Fibroblast of the conjunctiva (primary cell): ENCODE measurements around the gene MARS1.
"Not testable (repeated sequence)": the region's sequence is repeated elsewhere in the genome, so short reads cannot be mapped to it uniquely, and the experiment has no call there.

ENCODE experiments used
- DNase-seq: peaks from one replicate; pipeline ENCODE4 v3.0.0-alpha.2; 2010; ENCODE audit warnings: low read depth

The MARS1 gene

GRCh38 chr12:57487597-57488401, at the start of gene MARS1:
MARS1 (plus strand) TSS chr12:57488068; CDS start chr12:57488091, 23 bp downstream.
- DNase-seq = peak; percentile 94

DNA sequence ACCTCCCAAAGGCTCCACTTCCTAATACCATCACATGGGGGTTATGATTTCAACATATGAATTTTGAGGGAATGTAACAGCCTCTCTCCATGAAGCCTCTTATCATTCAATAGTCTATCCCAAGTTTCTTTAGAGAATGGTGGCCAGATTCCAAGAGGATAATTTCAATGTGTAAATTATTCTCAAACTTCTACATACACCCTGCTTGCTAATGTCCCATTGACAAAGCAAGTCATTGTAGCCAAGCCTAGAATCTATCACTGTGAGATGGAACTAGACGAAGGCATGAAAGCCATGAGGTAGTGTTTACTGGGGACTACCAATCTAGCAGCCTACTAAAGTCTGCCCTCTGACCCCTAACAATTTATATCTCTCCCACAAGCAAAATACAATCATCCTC, 49.5 kb upstream of the MARS1 start:
- no peak for DNase-seq

GRCh38 chr12:57439762-57440266, 48.1 kb upstream of the MARS1 start:
- DNase-seq = no peak

GRCh38 chr12:57441393-57441792, 46.5 kb upstream of the MARS1 start:
- DNase-seq = not testable (repeated sequence)

DNA sequence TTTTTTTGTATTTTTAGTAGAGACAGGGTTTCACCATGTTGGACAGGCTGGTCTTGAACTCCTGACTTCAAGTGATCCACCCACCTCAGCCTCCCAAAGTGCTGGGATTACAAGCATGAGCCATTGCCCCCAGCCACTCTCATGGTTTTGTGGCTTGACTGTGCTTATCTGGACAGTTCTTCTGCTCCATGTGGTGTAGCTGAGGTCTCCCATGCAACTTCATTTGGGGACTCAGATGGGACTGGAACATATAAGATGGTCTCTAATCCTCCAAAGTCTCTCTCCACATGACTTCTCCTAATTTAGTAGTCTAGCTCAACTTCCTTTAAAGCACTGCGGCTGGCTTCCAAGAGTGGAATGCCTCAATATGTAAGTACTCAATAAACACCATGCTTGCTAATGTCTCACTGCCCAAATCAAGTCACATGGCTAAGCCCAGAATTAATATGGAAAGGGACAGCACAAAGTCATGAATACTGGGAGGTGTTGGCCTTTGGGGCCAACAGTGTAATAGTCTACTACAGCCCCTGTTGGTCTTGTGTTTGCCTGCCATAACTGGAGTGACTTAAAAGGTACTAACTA, 45.9 kb upstream of the MARS1 start:
- no peak for DNase-seq

GRCh38 chr12:57444337-57444736, 43.5 kb upstream of the MARS1 start:
- DNase-seq = not testable (repeated sequence)

DNA sequence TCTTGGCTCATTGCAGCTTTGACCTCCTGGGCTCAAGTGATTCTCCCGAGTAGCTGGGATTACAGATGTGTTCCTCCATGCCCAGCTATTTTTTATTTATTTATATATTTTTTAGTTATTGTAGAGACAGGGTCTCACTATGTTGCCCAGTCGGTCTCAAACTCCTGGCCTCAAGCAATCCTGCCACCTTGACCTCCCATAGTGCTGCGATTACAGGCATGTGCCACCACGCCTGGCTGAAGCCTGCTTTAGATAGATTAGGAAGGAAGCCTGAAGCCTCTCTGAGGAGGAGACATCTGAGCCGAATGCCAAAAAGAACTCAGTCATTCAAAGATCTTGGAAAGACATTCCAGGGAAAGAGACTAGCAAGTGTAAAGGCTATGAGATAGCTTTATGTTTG, 43.1 kb upstream of the MARS1 start:
- no peak for DNase-seq

DNA sequence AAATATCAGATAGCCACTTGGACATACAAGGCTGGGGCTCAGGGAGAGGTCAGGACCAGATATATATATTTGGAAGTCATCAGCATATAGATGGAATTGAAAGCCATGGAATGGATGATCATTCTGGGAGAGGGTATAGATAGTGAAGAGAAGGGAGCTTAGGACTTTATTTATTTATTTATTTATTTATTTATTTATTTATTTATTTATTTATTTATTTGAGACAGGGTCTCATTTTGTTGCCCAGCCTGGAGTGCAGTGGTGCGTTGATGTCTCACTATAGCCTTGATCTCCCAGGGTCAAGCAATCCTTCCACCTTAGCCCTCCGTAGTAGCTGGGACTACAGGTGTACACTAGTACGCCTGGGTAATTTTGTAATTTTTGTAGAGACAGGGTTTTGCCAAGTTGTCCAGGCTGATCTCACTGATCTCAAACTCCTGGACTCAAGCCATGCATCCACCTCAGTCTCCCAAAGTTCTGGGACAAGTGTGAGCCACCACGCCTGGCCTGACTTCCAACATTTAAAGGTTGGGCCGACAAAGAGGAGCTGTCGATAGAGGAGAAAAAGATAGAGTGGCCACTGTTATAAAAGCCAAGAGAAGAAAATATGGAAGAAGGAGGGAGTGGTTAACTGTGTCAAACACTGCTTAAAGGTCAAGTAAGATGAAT, 41.4 kb upstream of the MARS1 start:
- no peak for DNase-seq

- DNase-seq = no peak
Measured at GRCh38 chr12:57448669-57449068, 39.2 kb upstream of the MARS1 start.

DNA sequence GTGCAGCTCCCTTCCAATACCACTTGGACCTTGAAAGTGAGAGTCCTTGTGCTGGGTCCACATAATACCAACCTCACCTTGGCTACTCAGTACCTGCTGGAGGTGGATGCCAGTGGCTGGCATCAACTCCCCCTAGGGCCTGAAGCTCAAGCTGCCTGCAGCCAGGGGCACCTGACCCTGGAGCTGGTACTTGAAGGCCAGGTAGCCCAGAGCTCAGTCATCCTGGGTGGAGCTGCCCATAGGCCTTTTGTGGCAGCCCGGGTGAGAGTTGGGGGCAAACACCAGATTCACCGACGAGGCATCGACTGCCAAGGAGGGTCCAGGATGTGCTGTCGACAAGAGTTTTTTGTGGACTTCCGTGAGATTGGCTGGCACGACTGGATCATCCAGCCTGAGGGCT, 38.5 kb upstream of the MARS1 start:
- DNase-seq = no peak

DNA sequence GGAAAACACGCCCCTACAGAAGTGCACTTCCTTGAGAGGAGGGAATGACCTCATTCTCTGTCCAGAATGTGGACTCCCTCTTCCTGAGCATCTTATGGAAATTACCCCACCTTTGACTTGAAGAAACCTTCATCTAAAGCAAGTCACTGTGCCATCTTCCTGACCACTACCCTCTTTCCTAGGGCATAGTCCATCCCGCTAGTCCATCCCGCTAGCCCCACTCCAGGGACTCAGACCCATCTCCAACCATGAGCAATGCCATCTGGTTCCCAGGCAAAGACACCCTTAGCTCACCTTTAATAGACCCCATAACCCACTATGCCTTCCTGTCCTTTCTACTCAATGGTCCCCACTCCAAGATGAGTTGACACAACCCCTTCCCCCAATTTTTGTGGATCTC, 37.8 kb upstream of the MARS1 start:
- DNase-seq = no peak

GRCh38 chr12:57451233-57451778, 36.6 kb upstream of the MARS1 start:
- no peak for DNase-seq

DNA sequence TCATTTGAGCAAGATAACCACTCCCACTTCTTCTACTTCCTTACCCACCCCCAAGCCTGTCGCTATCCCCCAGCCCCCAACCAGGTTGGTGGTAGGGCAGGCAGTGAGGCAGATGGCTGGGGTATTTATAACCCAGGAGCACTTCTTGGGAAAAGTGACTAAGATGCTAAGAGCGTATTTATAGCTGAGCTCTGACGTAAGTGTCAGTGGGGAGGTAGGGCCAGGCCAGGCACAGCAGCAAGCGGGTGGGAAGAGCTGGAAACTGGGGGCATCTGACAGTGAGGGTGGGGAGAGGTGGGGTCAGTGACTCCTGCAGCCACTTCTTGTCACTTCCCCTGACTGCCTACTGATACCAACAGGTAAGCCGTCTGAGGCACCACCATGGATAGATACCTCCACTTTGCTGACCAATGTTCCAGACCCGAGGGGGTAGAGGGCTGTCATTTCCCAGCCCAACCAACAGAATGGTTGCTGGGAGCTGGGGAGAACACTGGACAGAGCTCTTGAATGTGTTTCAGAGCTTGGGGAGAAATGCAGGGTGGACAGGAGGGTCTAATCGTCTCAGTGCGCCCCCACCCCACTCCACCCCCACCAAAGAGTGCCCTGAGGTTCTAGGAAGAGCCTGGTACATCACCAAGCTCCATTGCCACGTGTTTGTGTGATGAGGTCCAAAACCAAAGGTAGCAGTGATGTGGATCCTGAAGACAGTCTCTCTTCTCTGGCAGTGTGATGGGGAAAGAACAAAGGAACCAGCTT, 35.5 kb upstream of the MARS1 start:
- DNase-seq = no peak

- DNase-seq = no peak
Measured at GRCh38 chr12:57452937-57453509, 34.8 kb upstream of the MARS1 start.

GRCh38 chr12:57454213-57454565, 33.7 kb upstream of the MARS1 start:
- no peak for DNase-seq

DNA sequence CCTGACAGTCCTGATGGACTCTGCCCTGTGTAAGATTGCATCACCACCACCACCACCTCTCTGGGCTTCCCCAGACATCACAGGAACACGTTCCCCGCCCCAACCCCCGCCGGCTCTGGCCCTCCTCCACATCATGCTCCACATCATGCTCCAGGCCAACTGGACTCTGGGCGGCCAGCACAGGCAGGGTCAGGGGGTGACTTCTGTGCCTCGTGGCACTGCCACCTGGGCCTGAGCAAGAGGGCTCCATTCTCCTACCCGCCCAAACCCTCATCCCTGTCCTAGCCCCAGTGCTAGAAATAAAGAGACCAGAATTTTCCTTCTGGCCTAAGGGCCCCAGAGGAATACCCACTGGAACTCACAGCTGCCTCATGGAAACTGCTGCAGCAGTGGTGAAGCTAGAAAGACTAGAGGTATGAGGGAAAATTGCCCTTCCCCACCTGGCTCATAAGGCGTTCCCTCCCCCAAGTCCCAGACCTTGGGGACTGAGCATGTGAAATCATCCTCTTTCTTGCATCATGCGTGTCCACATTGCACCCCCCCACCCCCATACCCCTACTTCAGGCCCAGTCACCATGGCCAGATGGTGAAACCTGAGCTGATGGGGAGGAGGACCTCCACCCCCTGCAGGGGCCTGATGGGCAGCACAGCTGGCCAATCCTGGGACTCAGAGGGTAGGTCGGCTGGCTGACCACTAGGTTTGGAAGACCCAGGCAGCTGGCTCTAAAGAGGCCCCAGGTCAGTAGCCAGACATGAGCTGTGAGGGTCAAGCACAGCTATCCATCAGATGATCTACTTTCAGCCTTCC, 33.1 kb upstream of the MARS1 start, which contains the start of gene INHBE:
Gene INHBE, plus strand, starts transcription at position 742 of the 808 bp plus-strand sequence. CDS start 230 bp downstream, outside the sequence.
- DNase-seq = peak; percentile 96

- no peak for DNase-seq
Measured at GRCh38 chr12:57455374-57456144, 32.3 kb upstream of the MARS1 start.

DNA sequence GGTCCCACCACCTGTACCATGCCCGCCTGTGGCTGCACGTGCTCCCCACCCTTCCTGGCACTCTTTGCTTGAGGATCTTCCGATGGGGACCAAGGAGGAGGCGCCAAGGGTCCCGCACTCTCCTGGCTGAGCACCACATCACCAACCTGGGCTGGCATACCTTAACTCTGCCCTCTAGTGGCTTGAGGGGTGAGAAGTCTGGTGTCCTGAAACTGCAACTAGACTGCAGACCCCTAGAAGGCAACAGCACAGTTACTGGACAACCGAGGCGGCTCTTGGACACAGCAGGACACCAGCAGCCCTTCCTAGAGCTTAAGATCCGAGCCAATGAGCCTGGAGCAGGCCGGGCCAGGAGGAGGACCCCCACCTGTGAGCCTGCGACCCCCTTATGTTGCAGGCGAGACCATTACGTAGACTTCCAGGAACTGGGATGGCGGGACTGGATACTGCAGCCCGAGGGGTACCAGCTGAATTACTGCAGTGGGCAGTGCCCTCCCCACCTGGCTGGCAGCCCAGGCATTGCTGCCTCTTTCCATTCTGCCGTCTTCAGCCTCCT, 31.6 kb upstream of the MARS1 start:
- DNase-seq = no peak

- no peak for DNase-seq
Measured at GRCh38 chr12:57456737-57457490, 31.0 kb upstream of the MARS1 start.
